HepG2 (cell line): Measurements from ENCODE around the gene INSR. TPM values are rescaled to one million over a fixed set of nuclear protein-coding genes. Genes with fewer than 3 reads are reported as not detected.
A peak's percentile ranks its signal among the peaks of the same experiment; 100 is the strongest.

ENCODE experiments used
- ATAC-seq: fragments of 200-7000 bp; cut with Tn5 transposase; 3 replicates; pipeline ENCODE4 v1.9.1; 2020; ENCODE audit warnings: mild to moderate bottlenecking, moderate library complexity
- BruUV-seq: library from RNA; stranded (reverse); fragments of 400-500 nt; replicated peaks from 2 replicates; lab custom pipeline; 2021; lab: Mats Ljungman, UMichigan
- CTCF ChIA-PET: fragments of 300-600 bp; formaldehyde crosslinking; extraction: SDS; loops from one replicate; lab custom pipeline; 2021; ENCODE audit warnings: low total read pairs, inconsistent platforms, low intra/inter-chr PET ratio; lab: Yijun Ruan, JAX
- POLR2A ChIA-PET: fragments of 350-600 bp; sonication (Branson Sonifier 250); formaldehyde crosslinking; loops from one replicate; lab custom pipeline; 2020; ENCODE audit warnings: antibody characterized with exemption, inconsistent platforms; lab: Yijun Ruan, JAX
- DNase-seq: peaks from one replicate; pipeline ENCODE4 v3.0.0-alpha.2; 2015; ENCODE audit warnings: low spot score
- FAIRE-seq: peaks from 3 replicates; lab custom pipeline; 2011; peaks lifted over from hg19 to GRCh38; lab: Jason Lieb, UNC
- H2AFZ ChIP-seq: one replicate; pipeline ENCODE4 v1.6.1; 2011; ENCODE audit warnings: low read length, inconsistent platforms
- H3K27ac ChIP-seq: fragments of 300-600 bp; 3 replicates; pipeline ENCODE4 v1.8.0; 2011; ENCODE audit warnings: mixed run types, mild to moderate bottlenecking, mixed read lengths, low read length, inconsistent platforms; ENCODE audit not compliant: insufficient read depth; ENCODE audit errors: extremely low read length
- H3K27me3 ChIP-seq, 2 experiments: fragments of 200-600 bp in 1 of 2; 2 replicates in 1 of 2; 3 replicates in 1 of 2; pipeline versions ENCODE4 v1.6.0 to v1.8.0; 2011; ENCODE audit warnings: low read length in 2 of 2, mild to moderate bottlenecking in 2 of 2, moderate library complexity in 2 of 2, inconsistent platforms in 1 of 2; ENCODE audit not compliant: insufficient read depth in 2 of 2, control insufficient read depth in 1 of 2
- H3K36me3 ChIP-seq, 2 experiments: fragments of 200-600 bp in 1 of 2; replicated peaks in 1 of 2; 2 replicates in 1 of 2; 3 replicates in 1 of 2; pipeline versions ENCODE4 v1.5.1 to v1.8.0; 2011; ENCODE audit warnings: low read length in 2 of 2, inconsistent platforms in 1 of 2; ENCODE audit not compliant: insufficient read depth in 2 of 2, control insufficient read depth in 1 of 2
- H3K4me1 ChIP-seq: 2 replicates; pipeline ENCODE4 v1.5.1; 2012; ENCODE audit warnings: low read length, inconsistent platforms; ENCODE audit not compliant: insufficient read depth
- H3K4me2 ChIP-seq: 2 replicates; pipeline ENCODE4 v1.6.0; 2011; ENCODE audit warnings: low read depth, low read length, inconsistent platforms
- H3K4me3 ChIP-seq, 3 experiments: fragments of 200-600 bp in 1 of 3; sonication (generic), shearing (Covaris generic) in 1 of 3; replicated peaks in 1 of 3; 2 replicates each; pipeline ENCODE4 v1.5.1; 2011 to 2016; ENCODE audit warnings: low read length in 3 of 3, inconsistent platforms in 2 of 3, low read depth in 2 of 3, mild to moderate bottlenecking in 2 of 3, control low read depth in 1 of 3, mixed read lengths in 1 of 3; ENCODE audit not compliant: insufficient read depth in 1 of 3
- H3K79me2 ChIP-seq: one replicate; pipeline ENCODE4 v1.6.1; 2011; ENCODE audit warnings: low read length, inconsistent platforms; ENCODE audit not compliant: insufficient read depth
- H3K9ac ChIP-seq: 2 replicates; pipeline ENCODE4 v1.6.0; 2011; ENCODE audit warnings: mild to moderate bottlenecking, low read depth, low read length, inconsistent platforms; ENCODE audit not compliant: insufficient read depth
- H3K9me3 ChIP-seq: 2 replicates; pipeline ENCODE4 v1.5.1; 2012; ENCODE audit warnings: mild to moderate bottlenecking, low read length
- H4K20me1 ChIP-seq: 2 replicates; pipeline ENCODE4 v1.6.0; 2011; ENCODE audit warnings: inconsistent platforms, mild to moderate bottlenecking, low read length, moderate library complexity; ENCODE audit not compliant: insufficient read depth
- DNMT1 ChIP-seq: sonication (generic); formaldehyde crosslinking; IDR thresholded peaks from 2 replicates; pipeline ENCODE4 v1.5.1; 2020; ENCODE audit warnings: mild to moderate bottlenecking, missing genetic modification reagents
- KAT7 ChIP-seq: IDR thresholded peaks from 2 replicates; pipeline ENCODE4 v1.6.1; 2018; ENCODE audit warnings: borderline replicate concordance, missing compliant biosample characterization
- KMT2B ChIP-seq: IDR thresholded peaks from 2 replicates; pipeline ENCODE4 v1.6.1; 2016; ENCODE audit warnings: missing genetic modification reagents, missing compliant biosample characterization
- PRDM10 ChIP-seq: sonication (generic); formaldehyde crosslinking; IDR thresholded peaks from 2 replicates; pipeline ENCODE4 v1.4.0; 2020; ENCODE audit warnings: low read depth, missing genetic modification reagents
- ZNF251 ChIP-seq: sonication (generic); formaldehyde crosslinking; IDR thresholded peaks from 2 replicates; pipeline ENCODE4 v1.9.0; 2021; ENCODE audit warnings: mild to moderate bottlenecking, missing genetic modification reagents
- WGBS: methylation state at CpG from one replicate; pipeline ENCODE4 v1.1.6; 2017; ENCODE audit warnings: low lambda C conversion rate; 5-methylcytosine and 5-hydroxymethylcytosine counted together
- in situ Hi-C: cut with HindIII; loops from 2 replicates; pipeline ENCODE4 v1.10.0; 2017; ENCODE audit warnings: low pct_unique_long_range_greater_than_20kb; ENCODE audit not compliant: extremely low pct_ligation_motif_present
- intact Hi-C: fragments of 100-400 bp; cut with micrococcal nuclease; formaldehyde crosslinking; loops from one replicate; pipeline ENCODE4 v1.10.0; 2022; ENCODE audit not compliant: unreplicated experiment
- polyA plus RNA-seq, 8 experiments: library from polyadenylated mRNA; depleted of rRNA in 3 of 8; stranded (reverse) in 7 of 8; unstranded in 1 of 8; fragments of >200 nt; fragmentation: Illumina TruSeq in 4 of 8; extraction: Trizol in 4 of 8; gene quantifications; 2 replicates each; pipeline versions ENCODE4 v1.2.1 to v1.2.3, GENCODE V29; 2011 to 2016; ENCODE audit warnings: low read depth in 4 of 8, missing spikeins in 1 of 8, mixed read lengths in 1 of 8; ENCODE audit not compliant: insufficient read depth in 1 of 8
- total RNA-seq, 5 experiments: library from RNA; depleted of rRNA; stranded (reverse); fragments of >200 nt; fragmentation: Illumina TruSeq; extraction: Trizol; gene quantifications; 2 replicates each; pipeline ENCODE4 v1.2.3, GENCODE V29; 2016; ENCODE audit warnings: low read depth in 1 of 5

INSR gene
- total and polyA plus RNA-seq, 2 of the 13 experiments (the other 11 are each of a cell fraction or from before 2014, with no cell fraction given), result 24.2 to 29.8 TPM

- no TSS peak for BruUV-seq
Measured at GRCh38 chr19:7099597-7099921, 194.7 kb downstream of the INSR start.

More at GRCh38 chr19:7099597-7099921, 194.7 kb downstream of the INSR start:
- no peak for FAIRE-seq
- peak overlapping the region; percentile 95 for H3K4me2 ChIP-seq
- no peaks in the 10 kb centered on the region for H3K27me3 ChIP-seq
- intact Hi-C loops (no loop called here), in situ Hi-C loops (no loop called here)
- H3K4me3 ChIP-seq, result peak overlapping the region; percentile 66 to 83 (median 77)
- peak overlapping the region; percentile 77 for H3K9ac ChIP-seq
- no peak overlapping the region for H2AFZ ChIP-seq
- no peaks in the 10 kb centered on the region for H3K79me2 ChIP-seq
- peak overlapping the region; percentile 82 for H3K27ac ChIP-seq
- no peak for ATAC-seq
- H3K4me1 ChIP-seq, result peaks cover 37% of the 10 kb centered on the region
- no peak for DNase-seq
- POLR2A ChIA-PET, result interaction anchor here (0.5 to 1.4 kb wide), 10 partner anchors 30 to 705 kb away, joined by 3 to 32 read pairs (median 3); partner anchors contain the start of gene ZNF557
- CTCF ChIA-PET, result interaction anchor here (0.9 kb wide), 1 partner anchor 10 kb away, joined by 3 read pairs; no protein-coding TSS in a partner anchor
- H3K9me3 ChIP-seq, result peaks cover 6% of the 10 kb centered on the region; the same call in 1 of the 2 replicates
- WGBS, result 9% methylated on average over 9 of the region's 9 CpGs
- TF ChIP-seq ZNF251 (no peak), PRDM10 (CRISPR knock-in tag) (0 out of 2 replicates have a peak, but pooled peaks have one; percentile 30), KAT7 (CRISPR knock-in tag) (0 out of 2 replicates have a peak, but pooled peaks have one; percentile 10), DNMT1 (CRISPR knock-in tag) (0 out of 2 replicates have a peak, but pooled peaks have one; percentile 9), KMT2B (0 out of 2 replicates have a peak, but pooled peaks have one; percentile 2)
- no peaks in the 10 kb centered on the region for H4K20me1 ChIP-seq
- no peaks in the 10 kb centered on the region for H3K36me3 ChIP-seq
